Panc1 (cell line): ENCODE results near the gene KCNQ1. TPM values are rescaled to one million over a fixed set of nuclear protein-coding genes. Genes with fewer than 3 reads are reported as not detected.

Experiments
- ATAC-seq: fragments of 200-7000 bp; cut with Tn5 transposase; 2 replicates; pipeline ENCODE4 v1.9.1; 2020; ENCODE audit warnings: mild to moderate bottlenecking, moderate library complexity
- BruUV-seq: library from RNA; stranded (reverse); fragments of 400-500 nt; replicated peaks from 2 replicates; lab custom pipeline; 2021; lab: Mats Ljungman, UMichigan
- CTCF ChIA-PET: fragments of 300-600 bp; sonication (Branson Sonifier 250); formaldehyde crosslinking; loops from one replicate; lab custom pipeline; 2022; ENCODE audit warnings: antibody characterized with exemption; lab: Charles Lee
- POLR2A ChIA-PET: fragments of 300-600 bp; sonication (Branson Sonifier 250); formaldehyde crosslinking; loops from one replicate; lab custom pipeline; 2022; ENCODE audit warnings: antibody characterized with exemption; lab: Charles Lee
- DNase-seq: peaks from one replicate; pipeline ENCODE4 v3.0.0-alpha.2; 2010; ENCODE audit warnings: low read depth, low spot score
- H3K27ac ChIP-seq: 2 replicates; pipeline ENCODE4 v1.5.1; 2011; ENCODE audit warnings: mild to moderate bottlenecking, low read length, inconsistent platforms
- H3K27me3 ChIP-seq: fragments of 200-500 bp; sonication (Bioruptor generic); 2 replicates; pipeline ENCODE4 v1.6.0; 2014; ENCODE audit warnings: low read length, inconsistent platforms; ENCODE audit not compliant: control insufficient read depth, insufficient read depth
- H3K36me3 ChIP-seq: fragments of 200-500 bp; sonication (Bioruptor generic); 2 replicates; pipeline ENCODE4 v1.5.1; 2014; ENCODE audit warnings: inconsistent platforms, mild to moderate bottlenecking, low read length, moderate library complexity; ENCODE audit not compliant: control insufficient read depth, insufficient read depth
- H3K4me1 ChIP-seq: 2 replicates; pipeline ENCODE4 v1.5.1; 2011; ENCODE audit warnings: inconsistent platforms, mild to moderate bottlenecking, low read length, moderate library complexity; ENCODE audit not compliant: control insufficient read depth, insufficient read depth
- H3K4me3 ChIP-seq, 2 experiments: 2 replicates each; pipeline ENCODE4 v1.5.1; 2011 to 2012; ENCODE audit warnings: low read depth in 2 of 2, low read length in 2 of 2, mild to moderate bottlenecking in 2 of 2, inconsistent platforms in 1 of 2, moderate library complexity in 1 of 2
- H3K9me3 ChIP-seq: fragments of 200-500 bp; sonication (Bioruptor generic); 2 replicates; pipeline ENCODE4 v1.5.1; 2014; ENCODE audit warnings: low read depth, mild to moderate bottlenecking, inconsistent platforms, low read length, moderate library complexity; ENCODE audit not compliant: control insufficient read depth, insufficient read depth
- CTCF ChIP-seq: fragments of 450-650 bp; IDR thresholded peaks from 2 replicates; pipeline ENCODE4 v1.5.1; 2017; ENCODE audit warnings: mild to moderate bottlenecking
- POLR2AphosphoS5 ChIP-seq: IDR thresholded peaks from 2 replicates; pipeline ENCODE4 v1.6.1; 2012; ENCODE audit warnings: mild to moderate bottlenecking, low read depth, low read length, moderate library complexity
- REST ChIP-seq, 2 experiments: IDR thresholded peaks; 2 replicates each; pipeline ENCODE4 v1.6.1; 2011 to 2012; ENCODE audit warnings: low read depth in 2 of 2, control low read depth in 1 of 2, low read length in 1 of 2, mild to moderate bottlenecking in 1 of 2, moderate library complexity in 1 of 2; ENCODE audit not compliant: insufficient read depth in 1 of 2
- SIN3A ChIP-seq: IDR thresholded peaks from 2 replicates; pipeline ENCODE4 v1.6.1; 2012; ENCODE audit warnings: low read depth, mild to moderate bottlenecking, low read length, moderate library complexity, borderline replicate concordance; ENCODE audit not compliant: insufficient read depth
- TCF7L2 ChIP-seq: IDR thresholded peaks from 2 replicates; pipeline ENCODE4 v1.6.1; 2011; ENCODE audit warnings: mild to moderate bottlenecking, low read depth, low read length, inconsistent platforms
- in situ Hi-C: cut with HindIII; loops from 2 replicates; pipeline ENCODE4 v1.10.0; 2016; ENCODE audit warnings: low sequenced_read_pairs, low pct_unique_long_range_greater_than_20kb
- intact Hi-C: fragments of 100-400 bp; cut with micrococcal nuclease; formaldehyde crosslinking; loops from one replicate; pipeline ENCODE4 v1.10.0; 2022; ENCODE audit not compliant: unreplicated experiment
- total RNA-seq: library from RNA; stranded (reverse); gene quantifications from one replicate; pipeline ENCODE4 v1.2.1, GENCODE V29; 2021; ENCODE audit not compliant: unreplicated experiment

KCNQ1 gene
- total RNA-seq, 1 experiment from 2014 or later, result 1.0 TPM

- BruUV-seq, result no TSS peak
- in situ Hi-C loops, result no loop called here
- CTCF ChIA-PET, result no interaction called here
Observed at GRCh38 chr11:2431395-2431794, 13.4 kb upstream of the KCNQ1 start.

GRCh38 chr11:2432171-2432621 is 12.6 kb upstream of the KCNQ1 start:
- no peaks in the 10 kb centered on the region for H3K9me3 ChIP-seq
- POLR2A ChIA-PET, result no interaction called here
- H3K27ac ChIP-seq, result no peak overlapping the region
- no peak overlapping the region for H3K4me3 ChIP-seq
- intact Hi-C loops, result no loop called here
- ATAC-seq (no peak), DNase-seq (no peak)
- BruUV-seq, result no TSS peak
- no peaks in the 10 kb centered on the region for H3K36me3 ChIP-seq
- no peaks in the 10 kb centered on the region for H3K27me3 ChIP-seq
- H3K4me1 ChIP-seq, result no peaks in the 10 kb centered on the region
- CTCF ChIA-PET, result interaction anchor here (0.6 to 1.0 kb wide), 2 partner anchors 122 to 533 kb away, joined by 3 read pairs; no protein-coding TSS in a partner anchor
- TF ChIP-seq TCF7L2 (no peak), REST (IDR thresholded peaks at IDR 0.05; ENCODE audit: insufficient read depth in 1 of 2, low read depth in 2 of 2, low read length in 1 of 2) (no peak), SIN3A (no peak), POLR2AphosphoS5 (no peak), CTCF (no peak)
- in situ Hi-C loops, result no loop called here

More at GRCh38 chr11:2431395-2431794, 13.4 kb upstream of the KCNQ1 start:
- Histone ChIP-seq H3K9me3 (no peaks in the 10 kb centered on the region), H3K4me3 (no peak overlapping the region), H3K36me3 (no peaks in the 10 kb centered on the region), H3K27ac (no peak overlapping the region), H3K4me1 (no peaks in the 10 kb centered on the region), H3K27me3 (no peaks in the 10 kb centered on the region)
- no peak for ATAC-seq
- intact Hi-C loops, result no loop called here
- POLR2A ChIA-PET, result no interaction called here
- DNase-seq, result no peak
- no peak for TF ChIP-seq CTCF
- TF ChIP-seq REST (IDR thresholded peaks at IDR 0.05; ENCODE audit: insufficient read depth in 1 of 2, low read depth in 2 of 2, low read length in 1 of 2), result no peak
- no peak for TF ChIP-seq SIN3A
- no peak for TF ChIP-seq TCF7L2
- TF ChIP-seq POLR2AphosphoS5, result no peak
